CD4-positive, alpha-beta T cell (primary cell): ENCODE measurements around the gene PGBD5. TPM values are rescaled to one million over a fixed set of nuclear protein-coding genes. Genes with fewer than 3 reads are reported as not detected.

Source experiments
- ATAC-seq: fragments of 200-7000 bp; cut with Tn5 transposase; one replicate; pipeline ENCODE4 v1.10.0; 2022; ENCODE audit warnings: mild to moderate bottlenecking; ENCODE audit not compliant: poor library complexity
- CTCF ChIA-PET: fragments of 350-600 bp; sonication (Branson Sonifier 250); formaldehyde crosslinking; loops from one replicate; lab custom pipeline; 2021; ENCODE audit warnings: antibody characterized with exemption, inconsistent platforms; lab: Charles Lee
- POLR2A ChIA-PET: fragments of 350-600 bp; sonication (Branson Sonifier 250); formaldehyde crosslinking; loops from one replicate; lab custom pipeline; 2021; ENCODE audit warnings: antibody characterized with exemption, inconsistent platforms; lab: Charles Lee
- DNase-seq, 14 experiments: peaks; one replicate each; pipeline ENCODE4 v3.0.0-alpha.2; 2013 to 2020; ENCODE audit warnings: mixed read lengths in 2 of 14
- H3K27ac ChIP-seq, 2 donors: one replicate each; pipeline versions ENCODE4 v1.5.1 to v1.7.0; 2013; ENCODE audit warnings: low read length in 2 of 2, low read depth in 1 of 2, mild to moderate bottlenecking in 1 of 2
- H3K27me3 ChIP-seq, 2 experiments: 1 replicate in 1 of 2; 2 replicates in 1 of 2; pipeline versions ENCODE4 v1.6.1 to v1.7.0; 2013; ENCODE audit warnings: low read length in 2 of 2, control low read depth in 1 of 2, mild to moderate bottlenecking in 1 of 2, moderate library complexity in 1 of 2; ENCODE audit not compliant: insufficient read depth in 2 of 2, control insufficient read depth in 1 of 2
- H3K36me3 ChIP-seq: one replicate; pipeline ENCODE4 v1.6.1; 2013; ENCODE audit warnings: low read length, control low read depth; ENCODE audit not compliant: insufficient read depth
- H3K4me1 ChIP-seq: one replicate; pipeline ENCODE4 v1.6.1; 2013; ENCODE audit warnings: low read length, control low read depth; ENCODE audit not compliant: insufficient read depth
- H3K4me3 ChIP-seq: one replicate; pipeline ENCODE4 v1.5.1; 2013; ENCODE audit warnings: mild to moderate bottlenecking, low read length, moderate library complexity
- H3K9me3 ChIP-seq, 2 experiments: 1 replicate in 1 of 2; 2 replicates in 1 of 2; pipeline versions ENCODE4 v1.6.1 to v1.7.0; 2013; ENCODE audit warnings: low read length in 2 of 2, mild to moderate bottlenecking in 2 of 2, control low read depth in 1 of 2, moderate library complexity in 1 of 2; ENCODE audit not compliant: control insufficient read depth in 1 of 2, insufficient read depth in 1 of 2
- H3K27ac Mint-ChIP-seq: one replicate; pipeline ENCODE4 v1.8.0; 2020; ENCODE audit warnings: mixed read lengths
- H3K27me3 Mint-ChIP-seq: one replicate; pipeline ENCODE4 v1.8.0; 2021; ENCODE audit warnings: mixed read lengths
- H3K36me3 Mint-ChIP-seq: one replicate; pipeline ENCODE4 v1.8.0; 2021; ENCODE audit warnings: low read depth, mixed read lengths
- H3K4me1 Mint-ChIP-seq: one replicate; pipeline ENCODE4 v1.8.0; 2021; ENCODE audit warnings: low read depth, mixed read lengths
- H3K4me3 Mint-ChIP-seq: one replicate; pipeline ENCODE4 v1.8.0; 2020; ENCODE audit warnings: mild to moderate bottlenecking, mixed read lengths
- H3K9me3 Mint-ChIP-seq: one replicate; pipeline ENCODE4 v1.8.0; 2020; ENCODE audit warnings: mixed read lengths
- CTCF ChIP-seq: fragments of 200-600 bp; IDR thresholded peaks from one replicate; pipeline ENCODE4 v1.8.0; 2022; ENCODE audit warnings: antibody characterized with exemption, mild to moderate bottlenecking
- intact Hi-C, 2 experiments: fragments of 100-400 bp; cut with DNase I in 1 of 2; cut with micrococcal nuclease in 1 of 2; formaldehyde crosslinking; loops; one replicate each; pipeline versions ENCODE4 v1.15.1 to v1.9.0; 2023 to 2025; cut with DNase I, micrococcal nuclease
- total RNA-seq, 174 experiments: library from RNA in 2 of 174; stranded (reverse) in 2 of 174; gene quantifications; one replicate each; pipeline ENCODE4 v1.2.3 and lab custom pipeline; 2021 to 2026

PGBD5 gene
- total RNA-seq, 2 experiments from 2014 or later, result not detected

GRCh38 chr1:230430499-230430898 is 4.4 kb upstream of the PGBD5 start:
- H3K36me3 Mint-ChIP-seq, result no peaks in the 10 kb centered on the region
- H3K4me3 Mint-ChIP-seq, result no peak overlapping the region
- intact Hi-C loops, result no loop called here
- Histone ChIP-seq H3K27me3 (peaks cover 28 to 35% of the 10 kb centered on the region in 2 experiments), H3K36me3 (no peaks in the 10 kb centered on the region), H3K4me3 (no peak overlapping the region), H3K9me3 (no peaks in the 10 kb centered on the region), H3K4me1 (peaks cover 3% of the 10 kb centered on the region), H3K27ac (no peak overlapping the region)
- DNase-seq (no peak), ATAC-seq (no peak)
- peaks cover 7% of the 10 kb centered on the region for H3K4me1 Mint-ChIP-seq
- H3K27ac Mint-ChIP-seq, result no peak overlapping the region
- H3K27me3 Mint-ChIP-seq, result peaks cover 32% of the 10 kb centered on the region
- no peak for TF ChIP-seq CTCF
- ChIA-PET POLR2A (no interaction called here), CTCF (no interaction called here)
- peaks cover 3% of the 10 kb centered on the region for H3K9me3 Mint-ChIP-seq

GRCh38 chr1:230429067-230429735 is 3.1 kb upstream of the PGBD5 start:
- CTCF ChIA-PET, result no interaction called here
- Histone ChIP-seq H3K36me3 (no peaks in the 10 kb centered on the region), H3K4me1 (peaks cover 11% of the 10 kb centered on the region), H3K27me3 (peaks cover 37 to 46% of the 10 kb centered on the region in 2 experiments), H3K27ac (no peak overlapping the region), H3K4me3 (no peak overlapping the region), H3K9me3 (peaks cover 0 to 8% of the 10 kb centered on the region in 2 experiments)
- no peak for TF ChIP-seq CTCF
- POLR2A ChIA-PET, result no interaction called here
- Mint-ChIP-seq H3K36me3 (no peaks in the 10 kb centered on the region), H3K4me1 (peaks cover 7% of the 10 kb centered on the region), H3K4me3 (no peak overlapping the region), H3K27ac (no peak overlapping the region), H3K9me3 (no peaks in the 10 kb centered on the region), H3K27me3 (peaks cover 34% of the 10 kb centered on the region)
- no peak for ATAC-seq
- DNase-seq, result no peak
- intact Hi-C loops, result no loop called here

- Mint-ChIP-seq H3K4me3 (no peak overlapping the region), H3K9me3 (no peaks in the 10 kb centered on the region), H3K27me3 (peaks cover 41% of the 10 kb centered on the region), H3K4me1 (peaks cover 7% of the 10 kb centered on the region), H3K27ac (no peak overlapping the region), H3K36me3 (no peaks in the 10 kb centered on the region)
- H3K4me1 ChIP-seq, result peaks cover 11% of the 10 kb centered on the region
- ATAC-seq (no peak), DNase-seq (no peak)
- TF ChIP-seq CTCF, result no peak
- POLR2A ChIA-PET, result no interaction called here
- peaks cover 43 to 58% of the 10 kb centered on the region in 2 experiments for H3K27me3 ChIP-seq
- intact Hi-C loops, result no loop called here
- CTCF ChIA-PET, result no interaction called here
- H3K27ac ChIP-seq, result no peak overlapping the region
- H3K9me3 ChIP-seq, result peaks cover 0 to 10% of the 10 kb centered on the region in 2 experiments
- H3K4me3 ChIP-seq, result no peak overlapping the region
- no peaks in the 10 kb centered on the region for H3K36me3 ChIP-seq
Observed at GRCh38 chr1:230427981-230428380, 1.8 kb upstream of the PGBD5 start.
